Activated CD4-positive, alpha-beta T cell treated with anti-CD3 and anti-CD28 coated beads for 36 hours (primary cell): ENCODE results near the gene IFNLR1. TPM values are rescaled to one million over a fixed set of nuclear protein-coding genes. Genes with fewer than 3 reads are reported as not detected.

Source experiments
- ATAC-seq: fragments of 200-7000 bp; cut with Tn5 transposase; one replicate; pipeline ENCODE4 v1.10.0; 2021; ENCODE audit warnings: mild to moderate bottlenecking, moderate library complexity
- CTCF ChIA-PET: fragments of 350-600 bp; sonication (Branson Sonifier 250); formaldehyde crosslinking; loops from one replicate; lab custom pipeline; 2021; ENCODE audit warnings: antibody characterized with exemption; lab: Charles Lee
- POLR2A ChIA-PET: fragments of 350-600 bp; sonication (Branson Sonifier 250); formaldehyde crosslinking; loops from one replicate; lab custom pipeline; 2021; ENCODE audit warnings: antibody characterized with exemption, inconsistent platforms; lab: Charles Lee
- DNase-seq: peaks from one replicate; pipeline ENCODE4 v3.0.0-alpha.2; 2020
- H3K27ac Mint-ChIP-seq: one replicate; pipeline ENCODE4 v1.8.0; 2021; ENCODE audit warnings: mixed read lengths
- H3K27me3 Mint-ChIP-seq: one replicate; pipeline ENCODE4 v1.8.0; 2021; ENCODE audit warnings: mixed read lengths
- H3K36me3 Mint-ChIP-seq: one replicate; pipeline ENCODE4 v1.8.0; 2021; ENCODE audit warnings: low read depth, mixed read lengths
- H3K4me1 Mint-ChIP-seq: one replicate; pipeline ENCODE4 v1.8.0; 2021; ENCODE audit warnings: mixed read lengths
- H3K4me3 Mint-ChIP-seq: one replicate; pipeline ENCODE4 v1.8.0; 2021; ENCODE audit warnings: mild to moderate bottlenecking, moderate library complexity, mixed read lengths
- H3K9me3 Mint-ChIP-seq: one replicate; pipeline ENCODE4 v1.8.0; 2021; ENCODE audit warnings: low read depth, mixed read lengths
- intact Hi-C, 2 experiments: fragments of 100-400 bp; cut with DNase I in 1 of 2; cut with micrococcal nuclease in 1 of 2; formaldehyde crosslinking; loops; one replicate each; pipeline versions ENCODE4 v1.14.2 to v1.15.1; 2022 to 2024; cut with DNase I, micrococcal nuclease
- total RNA-seq, 2 experiments: library from RNA; stranded (reverse); gene quantifications; one replicate each; pipeline ENCODE4 v1.2.3, GENCODE V29; 2021

Gene IFNLR1
- total RNA-seq, 2 experiments from 2014 or later = 6.6 to 7.4 TPM

- CTCF ChIA-PET = interaction anchor here (0.7 to 1.3 kb wide), 2 partner anchors 14 to 28 kb away, joined by 3 to 4 read pairs; no protein-coding TSS in a partner anchor
- H3K4me3 Mint-ChIP-seq = no peak overlapping the region
- intact Hi-C loops = no loop called here
- H3K27ac Mint-ChIP-seq = no peak overlapping the region
- no peaks in the 10 kb centered on the region for H3K9me3 Mint-ChIP-seq
- POLR2A ChIA-PET = no interaction called here
- no peaks in the 10 kb centered on the region for H3K27me3 Mint-ChIP-seq
- no peak for DNase-seq
- no peaks in the 10 kb centered on the region for H3K4me1 Mint-ChIP-seq
- peaks cover 2% of the 10 kb centered on the region for H3K36me3 Mint-ChIP-seq
- ATAC-seq = no peak
These were observed 8.7 kb downstream of the IFNLR1 start for GRCh38 chr1:24178407-24178806.

- Mint-ChIP-seq H3K9me3 (no peaks in the 10 kb centered on the region), H3K27ac (no peak overlapping the region), H3K27me3 (no peaks in the 10 kb centered on the region), H3K4me3 (no peak overlapping the region), H3K36me3 (peaks cover 2% of the 10 kb centered on the region), H3K4me1 (no peaks in the 10 kb centered on the region)
- CTCF ChIA-PET = interaction anchor here (0.8 to 1.3 kb wide), 3 partner anchors 15 to 244 kb away, joined by 3 to 4 read pairs (median 3); no protein-coding TSS in a partner anchor
- POLR2A ChIA-PET = no interaction called here
- intact Hi-C loops = no loop called here
- ATAC-seq (no peak), DNase-seq (no peak)
These were observed 9.9 kb downstream of the IFNLR1 start for GRCh38 chr1:24177161-24177560.

- ATAC-seq (no peak), DNase-seq (no peak)
- CTCF ChIA-PET = interaction anchor here (0.6 to 0.7 kb wide), 2 partner anchors 25 to 43 kb away, joined by 3 read pairs; no protein-coding TSS in a partner anchor
- POLR2A ChIA-PET = no interaction called here
- H3K4me3 Mint-ChIP-seq = no peak overlapping the region
- no peaks in the 10 kb centered on the region for H3K4me1 Mint-ChIP-seq
- H3K27ac Mint-ChIP-seq = no peak overlapping the region
- intact Hi-C loops = no loop called here
- H3K36me3 Mint-ChIP-seq = peaks cover 2% of the 10 kb centered on the region
- H3K27me3 Mint-ChIP-seq = no peaks in the 10 kb centered on the region
- no peaks in the 10 kb centered on the region for H3K9me3 Mint-ChIP-seq
These were observed 11.9 kb downstream of the IFNLR1 start for GRCh38 chr1:24175033-24175755.

DNA sequence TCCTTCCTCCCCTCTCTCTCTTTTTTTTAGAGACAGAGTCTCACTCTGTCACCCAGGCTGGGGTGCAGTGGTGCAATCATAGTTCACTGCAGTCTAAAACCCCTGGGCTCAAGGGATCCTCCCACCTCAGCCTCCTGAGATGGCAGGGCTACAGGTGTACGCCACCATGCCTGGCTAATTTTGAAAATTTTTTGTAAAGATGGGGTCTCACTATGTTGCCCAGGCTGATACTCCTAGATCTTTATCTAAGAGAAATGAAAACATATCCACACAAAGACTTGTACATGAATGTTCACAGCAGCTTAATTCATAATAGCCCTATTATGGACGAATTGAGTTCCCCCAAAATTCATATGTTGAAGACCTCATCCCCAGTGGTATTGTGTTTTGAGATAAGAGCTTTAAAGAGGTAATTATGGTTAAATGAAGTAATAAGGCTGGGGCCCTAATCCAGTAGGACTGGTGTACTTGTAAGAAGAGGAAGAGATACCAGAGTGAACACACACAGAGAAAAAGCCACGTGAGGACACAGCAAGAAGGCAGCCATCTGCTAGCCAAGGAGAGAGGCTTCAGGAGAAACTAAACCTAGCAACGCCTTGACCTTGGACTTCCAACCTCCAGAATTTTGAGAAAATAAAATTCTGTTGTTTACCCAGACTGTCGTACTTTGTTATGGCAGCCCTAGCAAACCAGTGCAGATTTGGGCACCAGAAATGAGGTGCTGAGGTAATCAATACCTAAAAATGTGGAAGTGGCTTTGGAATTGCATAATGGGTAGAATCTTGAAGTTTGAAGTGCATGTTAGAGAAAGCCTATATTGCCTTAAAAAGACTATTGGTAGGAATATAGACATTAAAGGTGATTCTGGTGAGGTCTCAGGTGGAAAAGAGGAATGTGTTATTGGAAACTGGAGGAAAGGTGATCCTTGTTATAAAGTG is 13.2 kb downstream of the IFNLR1 start:
- H3K9me3 Mint-ChIP-seq = no peaks in the 10 kb centered on the region
- H3K27me3 Mint-ChIP-seq = no peaks in the 10 kb centered on the region
- DNase-seq = no peak
- no peak for ATAC-seq
- H3K4me3 Mint-ChIP-seq = no peak overlapping the region
- POLR2A ChIA-PET = interaction anchor here (0.6 kb wide), 1 partner anchor 260 kb away, joined by 3 read pairs; no protein-coding TSS in a partner anchor
- peaks cover 5% of the 10 kb centered on the region for H3K36me3 Mint-ChIP-seq
- intact Hi-C loops = no loop called here
- H3K27ac Mint-ChIP-seq = no peak overlapping the region
- no peaks in the 10 kb centered on the region for H3K4me1 Mint-ChIP-seq
- CTCF ChIA-PET = interaction anchor here (0.7 kb wide), 1 partner anchor 25 kb away, joined by 4 read pairs; no protein-coding TSS in a partner anchor

GRCh38 chr1:24172598-24172997 is 14.5 kb downstream of the IFNLR1 start:
- CTCF ChIA-PET = interaction anchor here (0.6 to 1.6 kb wide), 4 partner anchors 15 to 675 kb away, joined by 3 to 7 read pairs (median 3); no protein-coding TSS in a partner anchor
- POLR2A ChIA-PET = no interaction called here
- intact Hi-C loops = no loop called here
- Mint-ChIP-seq H3K9me3 (no peaks in the 10 kb centered on the region), H3K36me3 (peaks cover 9% of the 10 kb centered on the region), H3K4me3 (no peak overlapping the region), H3K27me3 (no peaks in the 10 kb centered on the region), H3K4me1 (no peaks in the 10 kb centered on the region), H3K27ac (no peak overlapping the region)
- no peak for ATAC-seq
- DNase-seq = no peak

GRCh38 chr1:24169286-24169685 is 17.8 kb downstream of the IFNLR1 start:
- peaks cover 16% of the 10 kb centered on the region for H3K36me3 Mint-ChIP-seq
- DNase-seq (no peak), ATAC-seq (no peak)
- H3K4me1 Mint-ChIP-seq = no peaks in the 10 kb centered on the region
- H3K4me3 Mint-ChIP-seq = no peak overlapping the region
- H3K27me3 Mint-ChIP-seq = no peaks in the 10 kb centered on the region
- H3K9me3 Mint-ChIP-seq = no peaks in the 10 kb centered on the region
- H3K27ac Mint-ChIP-seq = no peak overlapping the region
- ChIA-PET POLR2A (no interaction called here), CTCF (interaction anchor here (0.8 to 1.7 kb wide), 3 partner anchors 19 to 222 kb away, joined by 3 to 5 read pairs (median 4); no protein-coding TSS in a partner anchor)
- intact Hi-C loops = no loop called here

- Mint-ChIP-seq H3K36me3 (peaks cover 14% of the 10 kb centered on the region), H3K27me3 (no peaks in the 10 kb centered on the region), H3K4me1 (no peaks in the 10 kb centered on the region), H3K4me3 (no peak overlapping the region), H3K27ac (no peak overlapping the region), H3K9me3 (no peaks in the 10 kb centered on the region)
- ChIA-PET POLR2A (no interaction called here), CTCF (no interaction called here)
- intact Hi-C loops = no loop called here
- ATAC-seq (no peak), DNase-seq (no peak)
These were observed 18.8 kb downstream of the IFNLR1 start for GRCh38 chr1:24168245-24168644.

DNA sequence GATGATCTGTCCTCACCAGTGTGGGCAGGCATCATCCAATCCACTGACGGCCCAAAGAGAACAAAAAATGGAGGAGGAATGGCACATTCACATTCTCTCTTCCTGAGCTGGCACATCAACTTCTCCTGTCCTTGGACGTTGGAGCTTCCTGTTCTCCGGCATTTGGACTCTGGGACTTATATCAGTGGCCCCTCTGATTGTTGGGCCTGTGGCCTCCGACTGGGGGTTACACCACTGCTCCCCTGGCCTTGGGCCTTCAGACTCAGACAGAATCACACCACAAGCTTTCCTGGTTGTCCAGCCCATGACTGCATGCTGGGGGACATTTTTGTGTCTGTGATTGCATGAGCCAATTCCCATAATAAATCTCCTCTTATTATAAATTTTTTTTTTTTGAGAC is 20.1 kb downstream of the IFNLR1 start:
- peaks cover 14% of the 10 kb centered on the region for H3K36me3 Mint-ChIP-seq
- H3K4me3 Mint-ChIP-seq = no peak overlapping the region
- ChIA-PET CTCF (interaction anchor here (1.2 kb wide), 1 partner anchor 17 kb away, joined by 7 read pairs; no protein-coding TSS in a partner anchor), POLR2A (no interaction called here)
- no peaks in the 10 kb centered on the region for H3K9me3 Mint-ChIP-seq
- ATAC-seq = no peak
- no peak overlapping the region for H3K27ac Mint-ChIP-seq
- no peaks in the 10 kb centered on the region for H3K27me3 Mint-ChIP-seq
- H3K4me1 Mint-ChIP-seq = no peaks in the 10 kb centered on the region
- DNase-seq = no peak
- intact Hi-C loops = no loop called here

- intact Hi-C loops = no loop called here
- Mint-ChIP-seq H3K27me3 (no peaks in the 10 kb centered on the region), H3K4me3 (no peak overlapping the region), H3K9me3 (no peaks in the 10 kb centered on the region), H3K36me3 (peaks cover 14% of the 10 kb centered on the region), H3K27ac (no peak overlapping the region), H3K4me1 (no peaks in the 10 kb centered on the region)
- POLR2A ChIA-PET = interaction anchor here (0.6 kb wide), 1 partner anchor 409 kb away, joined by 3 read pairs; no protein-coding TSS in a partner anchor
- DNase-seq (no peak), ATAC-seq (no peak)
- CTCF ChIA-PET = interaction anchor here (0.6 to 1.4 kb wide), 5 partner anchors 15 to 543 kb away, joined by 3 to 7 read pairs (median 4); no protein-coding TSS in a partner anchor
These were observed 21.6 kb downstream of the IFNLR1 start for GRCh38 chr1:24165500-24165899.

DNA sequence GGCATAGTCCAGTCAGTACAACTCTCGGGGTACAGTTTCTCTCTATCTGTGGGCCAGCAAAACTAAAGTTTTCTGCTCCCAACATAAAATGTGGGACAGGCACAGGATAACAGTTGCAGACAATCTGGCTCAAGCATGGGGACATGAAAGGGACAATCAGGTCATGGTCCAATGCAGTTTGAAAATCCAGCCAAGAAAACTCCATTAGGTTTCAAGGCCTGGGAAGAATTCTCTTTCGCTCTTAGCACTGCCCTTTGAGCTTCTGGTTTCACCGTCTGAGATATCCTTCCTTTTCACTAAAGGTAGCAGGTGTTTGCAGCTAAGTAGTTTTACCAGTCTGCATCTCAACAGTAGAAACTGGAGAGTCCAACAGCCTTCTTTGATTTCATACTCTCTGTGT is 23.1 kb downstream of the IFNLR1 start:
- no peak overlapping the region for H3K4me3 Mint-ChIP-seq
- no peaks in the 10 kb centered on the region for H3K27me3 Mint-ChIP-seq
- intact Hi-C loops = no loop called here
- H3K27ac Mint-ChIP-seq = no peak overlapping the region
- H3K4me1 Mint-ChIP-seq = no peaks in the 10 kb centered on the region
- ATAC-seq = no peak
- H3K36me3 Mint-ChIP-seq = peaks cover 11% of the 10 kb centered on the region
- CTCF ChIA-PET = interaction anchor here (0.6 to 1.3 kb wide), 3 partner anchors 10 to 236 kb away, joined by 3 to 5 read pairs (median 4); no protein-coding TSS in a partner anchor
- POLR2A ChIA-PET = no interaction called here
- H3K9me3 Mint-ChIP-seq = no peaks in the 10 kb centered on the region
- no peak for DNase-seq

DNA sequence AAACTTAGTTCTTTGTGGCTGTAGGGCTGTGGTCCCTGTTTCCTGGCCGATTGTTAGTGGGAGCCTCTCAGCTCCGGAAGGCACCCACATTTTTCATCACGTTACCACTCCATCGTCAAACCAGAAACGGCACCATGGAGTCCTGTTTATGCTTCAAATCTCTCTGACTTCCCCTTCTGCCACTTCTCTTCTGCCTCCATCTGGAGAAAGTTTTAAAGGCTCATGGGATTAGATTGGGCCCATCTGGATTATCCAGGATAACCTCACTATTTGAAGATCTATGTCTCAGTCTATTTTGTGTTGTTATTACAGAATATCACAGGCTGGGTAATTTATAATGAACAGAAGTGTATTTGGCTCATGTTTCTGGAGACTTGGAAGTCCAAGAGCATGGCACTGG is 24.9 kb downstream of the IFNLR1 start:
- intact Hi-C loops = no loop called here
- ATAC-seq = no peak
- no peaks in the 10 kb centered on the region for H3K4me1 Mint-ChIP-seq
- no peak for DNase-seq
- H3K27me3 Mint-ChIP-seq = no peaks in the 10 kb centered on the region
- ChIA-PET CTCF (interaction anchor here (0.6 kb wide), 1 partner anchor 148 kb away, joined by 3 read pairs; no protein-coding TSS in a partner anchor), POLR2A (no interaction called here)
- H3K4me3 Mint-ChIP-seq = no peak overlapping the region
- no peak overlapping the region for H3K27ac Mint-ChIP-seq
- H3K9me3 Mint-ChIP-seq = no peaks in the 10 kb centered on the region
- peaks cover 12% of the 10 kb centered on the region for H3K36me3 Mint-ChIP-seq
